ENCODE results near the gene GYG1.

DNA sequence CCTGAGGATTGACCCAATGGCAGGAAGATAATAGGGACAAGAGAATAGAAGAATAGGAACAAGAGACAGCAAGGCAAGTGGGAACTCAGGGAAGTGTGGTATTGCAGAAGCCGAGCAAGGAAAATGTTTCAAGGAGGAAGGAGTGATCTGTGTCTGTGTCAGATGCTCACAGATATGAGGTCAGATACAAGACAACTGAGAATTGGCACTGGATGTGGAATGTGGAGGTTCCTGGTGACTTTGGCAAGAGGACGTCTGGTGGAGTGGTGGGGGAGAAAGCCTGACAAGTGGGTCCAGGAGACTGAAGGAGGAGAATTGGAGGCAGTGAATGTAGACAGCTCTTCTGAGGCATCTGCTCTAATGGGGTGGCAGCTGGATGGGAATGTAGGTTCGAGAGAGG is 24.1 kb downstream of the GYG1 start:
- no peak for TF ChIP-seq MYC (IDR thresholded peaks at IDR 0.05; ENCODE audit: low read depth, low read length)
- TF ChIP-seq, protein P1, sequence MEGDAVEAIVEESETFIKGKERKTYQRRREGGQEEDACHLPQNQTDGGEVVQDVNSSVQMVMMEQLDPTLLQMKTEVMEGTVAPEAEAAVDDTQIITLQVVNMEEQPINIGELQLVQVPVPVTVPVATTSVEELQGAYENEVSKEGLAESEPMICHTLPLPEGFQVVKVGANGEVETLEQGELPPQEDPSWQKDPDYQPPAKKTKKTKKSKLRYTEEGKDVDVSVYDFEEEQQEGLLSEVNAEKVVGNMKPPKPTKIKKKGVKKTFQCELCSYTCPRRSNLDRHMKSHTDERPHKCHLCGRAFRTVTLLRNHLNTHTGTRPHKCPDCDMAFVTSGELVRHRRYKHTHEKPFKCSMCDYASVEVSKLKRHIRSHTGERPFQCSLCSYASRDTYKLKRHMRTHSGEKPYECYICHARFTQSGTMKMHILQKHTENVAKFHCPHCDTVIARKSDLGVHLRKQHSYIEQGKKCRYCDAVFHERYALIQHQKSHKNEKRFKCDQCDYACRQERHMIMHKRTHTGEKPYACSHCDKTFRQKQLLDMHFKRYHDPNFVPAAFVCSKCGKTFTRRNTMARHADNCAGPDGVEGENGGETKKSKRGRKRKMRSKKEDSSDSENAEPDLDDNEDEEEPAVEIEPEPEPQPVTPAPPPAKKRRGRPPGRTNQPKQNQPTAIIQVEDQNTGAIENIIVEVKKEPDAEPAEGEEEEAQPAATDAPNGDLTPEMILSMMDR (IDR thresholded peaks at IDR 0.05; ENCODE audit: low read depth, low read length) = no peak

Measured in NB4 (cell line).